Esophagus muscularis mucosa (tissue), 4 donors: ENCODE data around the gene NSMCE1. TPM values are rescaled to one million over a fixed set of nuclear protein-coding genes. Genes with fewer than 3 reads are reported as not detected.

ENCODE experiments used
- DNase-seq: peaks from one replicate; pipeline ENCODE4 v3.0.0-alpha.2; 2017; ENCODE audit errors: extremely low spot score
- H3K27ac ChIP-seq, 4 donors: fragments of 200-600 bp; sonication (generic); replicated peaks in 1 of 4; 1 replicate in 3 of 4; 2 replicates in 1 of 4; pipeline ENCODE4 v1.5.1; 2016 to 2019; ENCODE audit warnings: mild to moderate bottlenecking in 1 of 4
- H3K27me3 ChIP-seq, 4 donors: fragments of 200-600 bp; sonication (generic); one replicate each; pipeline versions ENCODE4 v1.5.1 to v1.6.0; 2016 to 2019
- H3K36me3 ChIP-seq, 4 donors: fragments of 200-600 bp; sonication (generic); one replicate each; pipeline ENCODE4 v1.5.1; 2016 to 2019
- H3K4me1 ChIP-seq, 4 donors: fragments of 200-600 bp; sonication (generic); one replicate each; pipeline ENCODE4 v1.5.1; 2016 to 2019
- H3K4me3 ChIP-seq, 4 donors: fragments of 200-600 bp; sonication (generic); 1 replicate in 2 of 4; 2 replicates in 2 of 4; pipeline ENCODE4 v1.5.1; 2016 to 2019; ENCODE audit warnings: mild to moderate bottlenecking in 4 of 4, moderate library complexity in 1 of 4
- H3K9me3 ChIP-seq, 4 donors: fragments of 200-600 bp; sonication (generic); 1 replicate in 3 of 4; 2 replicates in 1 of 4; pipeline ENCODE4 v1.5.1; 2016 to 2019
- EP300 ChIP-seq: sonication (generic); formaldehyde crosslinking; IDR thresholded peaks from one replicate; pipeline ENCODE4 v1.6.1; 2017; ENCODE audit warnings: antibody characterized with exemption
- POLR2A ChIP-seq: fragments of 450-650 bp; IDR thresholded peaks from one replicate; pipeline ENCODE4 v1.6.1; 2017; ENCODE audit warnings: antibody characterized with exemption, moderate library complexity, mild to moderate bottlenecking, low read depth
- POLR2AphosphoS5 ChIP-seq, 2 donors: sonication (generic); formaldehyde crosslinking; IDR thresholded peaks; one replicate each; pipeline ENCODE4 v1.6.1; 2017; ENCODE audit warnings: antibody characterized with exemption in 2 of 2
- WGBS: methylation state at CpG from one replicate; pipeline ENCODE4 v1.1.5; 2018; 5-methylcytosine and 5-hydroxymethylcytosine counted together
- intact Hi-C: fragments of 100-400 bp; cut with DNase I; formaldehyde crosslinking; loops from one replicate; pipeline ENCODE4 v1.15.1; 2023
- total RNA-seq, 4 donors: library from RNA; depleted of rRNA; stranded (reverse); fragments of >200 nt; gene quantifications; one replicate each; pipeline versions ENCODE4 v1.1.0 to v1.2.1, GENCODE V29; 2016
- TF ChIP-seq, protein P1 (sequence below), 3 experiments: fragments of 200-600 bp in 2 of 3; fragments of 450-650 bp in 1 of 3; sonication (generic) in 2 of 3; IDR thresholded peaks; one replicate each; pipeline ENCODE4 v1.5.1; 2017 to 2019; ENCODE audit warnings: antibody characterized with exemption in 3 of 3, mild to moderate bottlenecking in 2 of 3, moderate library complexity in 1 of 3

NSMCE1 gene
- total RNA-seq, 4 donors from 2014 or later: 49.7 to 68.8 (median 64.0) TPM

DNA sequence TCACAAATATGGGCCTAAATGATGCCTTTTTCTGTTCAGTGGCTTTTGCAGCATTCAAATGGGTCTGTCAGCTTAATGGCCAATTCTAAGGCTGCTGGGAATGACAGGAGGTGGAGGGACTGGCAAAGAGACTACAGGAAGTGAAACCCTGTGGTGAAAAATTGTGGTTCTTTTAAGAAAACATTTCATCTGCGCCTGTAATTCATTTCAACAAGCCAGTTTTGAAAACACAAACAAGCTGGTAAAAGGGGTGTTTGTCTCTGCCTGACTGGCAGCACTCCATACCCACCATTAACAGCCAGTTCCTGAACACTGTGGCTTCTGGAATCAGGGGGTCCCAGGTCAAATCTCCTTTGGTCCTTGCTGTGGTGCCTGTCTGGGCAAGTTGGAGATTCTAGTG, 68.8 kb downstream of the NSMCE1 start:
- H3K4me3 ChIP-seq: no peak overlapping the region
- whole genome bisulfite sequencing: 50% methylated on average over 1 of the region's 1 CpG
- H3K9me3 ChIP-seq: no peaks in the 10 kb centered on the region
- H3K4me1 ChIP-seq: peaks cover 10 to 17% (median 13%) of the 10 kb centered on the region in 4 donors
- TF ChIP-seq, protein P1, sequence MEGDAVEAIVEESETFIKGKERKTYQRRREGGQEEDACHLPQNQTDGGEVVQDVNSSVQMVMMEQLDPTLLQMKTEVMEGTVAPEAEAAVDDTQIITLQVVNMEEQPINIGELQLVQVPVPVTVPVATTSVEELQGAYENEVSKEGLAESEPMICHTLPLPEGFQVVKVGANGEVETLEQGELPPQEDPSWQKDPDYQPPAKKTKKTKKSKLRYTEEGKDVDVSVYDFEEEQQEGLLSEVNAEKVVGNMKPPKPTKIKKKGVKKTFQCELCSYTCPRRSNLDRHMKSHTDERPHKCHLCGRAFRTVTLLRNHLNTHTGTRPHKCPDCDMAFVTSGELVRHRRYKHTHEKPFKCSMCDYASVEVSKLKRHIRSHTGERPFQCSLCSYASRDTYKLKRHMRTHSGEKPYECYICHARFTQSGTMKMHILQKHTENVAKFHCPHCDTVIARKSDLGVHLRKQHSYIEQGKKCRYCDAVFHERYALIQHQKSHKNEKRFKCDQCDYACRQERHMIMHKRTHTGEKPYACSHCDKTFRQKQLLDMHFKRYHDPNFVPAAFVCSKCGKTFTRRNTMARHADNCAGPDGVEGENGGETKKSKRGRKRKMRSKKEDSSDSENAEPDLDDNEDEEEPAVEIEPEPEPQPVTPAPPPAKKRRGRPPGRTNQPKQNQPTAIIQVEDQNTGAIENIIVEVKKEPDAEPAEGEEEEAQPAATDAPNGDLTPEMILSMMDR (IDR thresholded peaks at IDR 0.05): no peak
- no peak for TF ChIP-seq POLR2A
- no peak for TF ChIP-seq EP300
- TF ChIP-seq POLR2AphosphoS5 (IDR thresholded peaks at IDR 0.05): no peak
- intact Hi-C loops: no loop called here
- H3K36me3 ChIP-seq: no peaks in the 10 kb centered on the region
- no peak overlapping the region for H3K27ac ChIP-seq
- peaks cover 0 to 27% (median 0%) of the 10 kb centered on the region in 4 donors for H3K27me3 ChIP-seq
- DNase-seq: no peak

DNA sequence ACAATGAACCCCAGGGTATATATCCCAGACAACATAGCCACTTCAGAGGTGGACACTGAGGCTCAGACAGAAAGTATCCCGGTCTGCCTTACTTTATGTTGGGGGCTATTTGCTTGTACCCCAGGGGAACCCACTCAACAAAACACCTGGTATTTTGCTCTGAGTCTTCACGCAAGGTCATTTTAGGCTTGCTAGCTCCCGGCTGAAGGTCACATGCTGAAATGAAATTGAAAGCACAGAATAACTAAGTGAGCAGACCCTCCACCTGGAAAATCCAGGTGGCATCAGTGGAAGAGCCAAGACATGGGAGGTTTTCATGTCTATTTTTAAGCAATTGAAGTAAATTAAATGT, 69.4 kb downstream of the NSMCE1 start:
- no peaks in the 10 kb centered on the region for H3K9me3 ChIP-seq
- intact Hi-C loops: no loop called here
- H3K4me1 ChIP-seq: peaks cover 5 to 12% (median 8%) of the 10 kb centered on the region in 4 donors
- no peaks in the 10 kb centered on the region for H3K36me3 ChIP-seq
- no peak overlapping the region for H3K4me3 ChIP-seq
- WGBS: 97% methylated on average over 3 of the region's 3 CpGs
- DNase-seq: no peak
- H3K27ac ChIP-seq: no peak overlapping the region
- TF ChIP-seq EP300 (no peak), POLR2A (no peak), POLR2AphosphoS5 (IDR thresholded peaks at IDR 0.05) (no peak)
- TF ChIP-seq, protein P1 (IDR thresholded peaks at IDR 0.05): no peak
- H3K27me3 ChIP-seq: peaks cover 0 to 27% (median 0%) of the 10 kb centered on the region in 4 donors

DNA sequence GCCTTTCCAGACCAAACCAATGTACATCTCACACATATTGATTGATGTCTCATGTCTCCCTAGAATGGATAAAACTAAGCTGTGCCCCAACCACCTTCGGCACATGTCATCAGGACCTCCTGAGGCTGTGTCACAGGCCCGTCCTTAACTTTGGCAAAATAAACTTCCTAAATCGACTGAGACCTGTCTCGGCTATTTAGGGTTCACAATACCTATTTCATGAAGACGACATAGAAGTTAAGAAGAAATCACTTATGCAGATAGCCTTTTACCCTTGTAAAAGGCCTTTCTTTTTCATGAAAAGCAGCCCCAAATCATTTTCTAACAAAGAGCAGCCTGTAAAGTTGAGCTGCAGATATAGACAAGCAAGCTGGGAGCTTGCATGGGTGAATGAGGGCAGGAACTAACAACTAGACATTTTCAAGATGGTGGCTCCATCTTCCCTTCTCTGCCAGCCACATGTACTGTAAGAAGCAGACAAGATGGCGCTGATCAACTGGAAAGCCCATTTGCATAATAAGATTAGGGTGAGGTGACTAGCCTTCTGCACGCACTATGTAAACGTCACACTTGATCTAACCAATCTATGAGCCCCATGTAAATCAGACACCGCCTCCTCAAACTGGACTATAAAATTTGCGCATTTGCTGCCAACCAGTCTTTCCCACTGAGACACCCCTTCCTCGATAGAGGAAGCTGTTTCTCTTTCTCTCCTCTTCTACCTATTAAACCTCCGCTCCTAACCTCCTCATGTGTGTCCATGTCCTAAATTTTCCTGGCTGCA, 69.9 kb downstream of the NSMCE1 start:
- WGBS: 84% methylated on average over 12 of the region's 12 CpGs
- peaks cover 5 to 9% (median 6%) of the 10 kb centered on the region in 4 donors for H3K4me1 ChIP-seq

DNA sequence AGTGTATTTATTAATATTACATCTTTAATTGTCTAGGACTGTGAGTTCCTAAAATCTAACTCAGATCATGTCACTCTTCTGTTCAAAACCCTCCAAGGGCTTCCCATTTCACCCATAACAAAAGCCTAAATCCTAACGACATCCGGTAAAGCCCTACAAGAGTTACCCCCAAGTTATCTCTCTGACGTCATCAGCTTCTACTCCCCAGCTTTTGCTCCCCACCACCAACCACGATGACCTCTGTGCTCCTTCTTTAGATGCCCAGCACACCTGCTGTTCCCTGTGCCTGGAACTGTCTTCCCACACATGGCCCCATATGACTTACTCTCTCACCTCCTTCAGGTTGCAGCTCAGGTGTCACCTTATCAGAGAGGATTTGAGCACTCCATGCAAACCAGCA, 71.6 kb downstream of the NSMCE1 start:
- Histone ChIP-seq H3K4me1 (no peaks in the 10 kb centered on the region), H3K36me3 (no peaks in the 10 kb centered on the region), H3K9me3 (no peaks in the 10 kb centered on the region), H3K27ac (no peak overlapping the region), H3K27me3 (peaks cover 0 to 27% (median 0%) of the 10 kb centered on the region in 4 donors), H3K4me3 (no peak overlapping the region)
- WGBS: 82% methylated on average over 4 of the region's 4 CpGs
- no peak for DNase-seq
- TF ChIP-seq POLR2A: no peak
- TF ChIP-seq POLR2AphosphoS5 (IDR thresholded peaks at IDR 0.05): no peak
- TF ChIP-seq, protein P1 (IDR thresholded peaks at IDR 0.05): no peak
- TF ChIP-seq EP300: no peak
- intact Hi-C loops: no loop called here

More for the DNA sequence above, 69.9 kb downstream of the NSMCE1 start:
- no peaks in the 10 kb centered on the region for H3K36me3 ChIP-seq
- no peak overlapping the region for H3K4me3 ChIP-seq
- TF ChIP-seq POLR2A (no peak), POLR2AphosphoS5 (IDR thresholded peaks at IDR 0.05) (no peak), EP300 (no peak)
- TF ChIP-seq, protein P1 (IDR thresholded peaks at IDR 0.05): no peak
- no peak overlapping the region for H3K27ac ChIP-seq
- intact Hi-C loops: no loop called here
- peaks cover 0 to 27% (median 0%) of the 10 kb centered on the region in 4 donors for H3K27me3 ChIP-seq
- no peaks in the 10 kb centered on the region for H3K9me3 ChIP-seq
- DNase-seq: no peak
